SK-N-SH treated with all-trans-retinoic acid at 6 μM for 48 hours (cell line): ENCODE measurements around the gene PITRM1.

Experiments used
- ATAC-seq: fragments of 200-7000 bp; cut with Tn5 transposase; 3 replicates; pipeline ENCODE4 v1.9.1; 2020; ENCODE audit warnings: mild to moderate bottlenecking, moderate library complexity
- BACH2 ChIP-seq: fragments of 250-450 bp; sonication (Bioruptor Pico); IDR thresholded peaks from 2 replicates; pipeline ENCODE4 v1.9.0; 2021; ENCODE audit warnings: mild to moderate bottlenecking, borderline replicate concordance
- CSDC2 ChIP-seq: fragments of 250-450 bp; sonication (Bioruptor Pico); IDR thresholded peaks from 2 replicates; pipeline ENCODE4 v1.5.0; 2020; ENCODE audit warnings: mild to moderate bottlenecking, moderate library complexity
- ESRRG ChIP-seq: fragments of 250-450 bp; sonication (Bioruptor Pico); IDR thresholded peaks from 2 replicates; pipeline ENCODE4 v1.6.1; 2021; ENCODE audit warnings: mild to moderate bottlenecking
- GLIS3 ChIP-seq: fragments of 250-450 bp; sonication (Bioruptor Pico); IDR thresholded peaks from 2 replicates; pipeline ENCODE4 v1.5.0; 2020; ENCODE audit warnings: mild to moderate bottlenecking, moderate library complexity
- ISL1 ChIP-seq: fragments of 250-450 bp; sonication (Bioruptor Pico); IDR thresholded peaks from 2 replicates; pipeline ENCODE4 v2.1.2; 2022; ENCODE audit warnings: mild to moderate bottlenecking, moderate library complexity
- OSR1 ChIP-seq: fragments of 250-450 bp; sonication (Bioruptor Pico); IDR thresholded peaks from 2 replicates; pipeline ENCODE4 v1.8.0; 2022; ENCODE audit warnings: moderate library complexity, mild to moderate bottlenecking, inconsistent platforms
- PPARA ChIP-seq: fragments of 250-450 bp; sonication (Bioruptor Pico); IDR thresholded peaks from 2 replicates; pipeline ENCODE4 v1.5.0; 2020; ENCODE audit warnings: mild to moderate bottlenecking, borderline replicate concordance
- SNAI2 ChIP-seq: fragments of 250-450 bp; sonication (Bioruptor Pico); IDR thresholded peaks from 2 replicates; pipeline ENCODE4 v1.5.0; 2020; ENCODE audit warnings: mild to moderate bottlenecking, moderate library complexity
- TCF4 ChIP-seq: fragments of 250-450 bp; sonication (Bioruptor Pico); IDR thresholded peaks from 2 replicates; pipeline ENCODE4 v1.8.0; 2021; ENCODE audit warnings: mild to moderate bottlenecking, moderate library complexity, borderline replicate concordance
- TOX ChIP-seq: fragments of 250-450 bp; sonication (Bioruptor Pico); IDR thresholded peaks from 2 replicates; pipeline ENCODE4 v1.8.0; 2021; ENCODE audit warnings: mild to moderate bottlenecking, moderate library complexity, borderline replicate concordance
- ZC3H10 ChIP-seq: fragments of 250-450 bp; sonication (Bioruptor Pico); IDR thresholded peaks from 2 replicates; pipeline ENCODE4 v1.5.1; 2021; ENCODE audit warnings: mild to moderate bottlenecking, moderate library complexity
- ZFP3 ChIP-seq: fragments of 250-450 bp; sonication (Bioruptor Pico); IDR thresholded peaks from 2 replicates; pipeline ENCODE4 v1.5.0; 2020; ENCODE audit warnings: mild to moderate bottlenecking, moderate library complexity
- ZFP30 ChIP-seq: fragments of 450-650 bp; formaldehyde crosslinking; IDR thresholded peaks from 2 replicates; pipeline ENCODE4 v1.5.0; 2022; ENCODE audit warnings: mild to moderate bottlenecking, moderate library complexity
- ZNF565 ChIP-seq: fragments of 450-650 bp; formaldehyde crosslinking; conservative IDR thresholded peaks from 2 replicates; pipeline ENCODE4 v1.5.0; 2020; ENCODE audit warnings: low read depth, mild to moderate bottlenecking, moderate library complexity
- ZNF70 ChIP-seq: fragments of 450-650 bp; formaldehyde crosslinking; IDR thresholded peaks from 2 replicates; pipeline ENCODE4 v1.5.0; 2020; ENCODE audit warnings: mild to moderate bottlenecking, moderate library complexity
- ZNF8 ChIP-seq: fragments of 450-650 bp; formaldehyde crosslinking; IDR thresholded peaks from 2 replicates; pipeline ENCODE4 v1.5.0; 2020; ENCODE audit warnings: mild to moderate bottlenecking, moderate library complexity
- TF ChIP-seq, protein P1 (sequence below): fragments of 250-450 bp; sonication (Bioruptor Pico); IDR thresholded peaks from 2 replicates; pipeline ENCODE4 v1.5.1; 2020; ENCODE audit warnings: low read depth, mild to moderate bottlenecking, moderate library complexity
- TF ChIP-seq, protein P2 (sequence below): fragments of 250-450 bp; sonication (Bioruptor Pico); IDR thresholded peaks from 2 replicates; pipeline ENCODE4 v1.8.0; 2021; ENCODE audit warnings: low read depth, mild to moderate bottlenecking, moderate library complexity, borderline replicate concordance
- TF ChIP-seq, protein P3 (sequence below): fragments of 250-450 bp; sonication (Bioruptor Pico); IDR thresholded peaks from 2 replicates; pipeline ENCODE4 v1.8.0; 2020; ENCODE audit warnings: mild to moderate bottlenecking, moderate library complexity, borderline replicate concordance
- TF ChIP-seq, protein P4 (sequence below): fragments of 250-450 bp; sonication (Bioruptor Pico); IDR thresholded peaks from 2 replicates; pipeline ENCODE4 v1.5.0; 2020; ENCODE audit warnings: mild to moderate bottlenecking, moderate library complexity
- TF ChIP-seq, protein P5 (sequence below): fragments of 250-450 bp; sonication (Bioruptor Pico); IDR thresholded peaks from 2 replicates; pipeline ENCODE4 v1.5.1; 2021; ENCODE audit warnings: mild to moderate bottlenecking, moderate library complexity

The PITRM1 gene

DNA sequence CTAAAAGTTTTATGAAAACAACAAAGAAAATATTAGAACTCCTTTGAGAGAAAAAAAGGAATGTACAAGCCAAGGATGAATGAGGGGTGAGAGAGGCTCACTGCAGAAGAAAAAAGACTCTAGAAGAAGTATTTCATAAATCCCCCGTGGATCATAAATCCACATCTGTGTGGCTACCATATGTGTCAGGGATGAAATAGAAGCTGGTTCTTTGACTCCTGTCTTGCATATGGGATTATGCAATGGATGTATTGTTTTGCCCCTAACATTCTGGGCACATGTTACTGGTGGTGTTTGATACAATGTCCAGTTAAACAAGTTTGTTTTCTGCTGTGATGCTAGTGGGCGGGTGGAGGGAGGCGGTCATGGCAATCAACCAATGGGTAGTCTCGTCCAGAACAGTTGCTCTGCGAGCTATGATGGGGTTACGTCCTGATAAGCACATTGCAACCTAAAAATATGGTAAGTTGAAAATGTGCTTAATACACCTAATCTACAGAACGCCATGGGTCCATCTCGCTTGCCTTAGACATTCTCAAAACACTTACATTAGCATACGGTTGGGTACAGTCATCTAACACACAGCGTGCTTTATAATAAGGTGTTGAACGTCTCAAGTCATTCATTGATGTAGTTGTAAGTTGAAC, 34.1 kb upstream of the PITRM1 start:
- TF ChIP-seq ISL1 = no peak
- no peak for TF ChIP-seq GLIS3
- TF ChIP-seq, all 23 proteins: peak for 0
- no peak for ATAC-seq

DNA sequence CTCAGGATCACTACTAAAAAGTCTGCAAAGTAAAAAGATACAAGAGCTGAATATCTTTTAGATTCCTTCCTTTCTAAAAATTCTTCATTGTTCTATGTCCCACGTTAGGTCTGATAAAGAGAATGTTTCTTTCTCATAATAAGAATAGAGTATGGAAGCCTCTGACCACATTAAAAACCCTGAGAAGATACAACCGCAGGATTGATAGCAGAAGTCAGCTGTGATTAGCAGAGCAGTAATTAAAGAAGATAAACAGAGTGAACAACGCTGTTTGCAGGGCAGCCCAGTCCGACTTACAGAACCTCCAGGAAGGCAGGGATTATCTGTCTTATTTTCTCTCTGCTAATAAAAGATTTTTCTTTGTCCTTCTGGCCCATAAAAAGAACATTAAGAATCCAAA, 31.4 kb upstream of the PITRM1 start:
- TF ChIP-seq ZNF565 (CRISPR knock-in tag) = no peak
- TF ChIP-seq, protein P1, sequence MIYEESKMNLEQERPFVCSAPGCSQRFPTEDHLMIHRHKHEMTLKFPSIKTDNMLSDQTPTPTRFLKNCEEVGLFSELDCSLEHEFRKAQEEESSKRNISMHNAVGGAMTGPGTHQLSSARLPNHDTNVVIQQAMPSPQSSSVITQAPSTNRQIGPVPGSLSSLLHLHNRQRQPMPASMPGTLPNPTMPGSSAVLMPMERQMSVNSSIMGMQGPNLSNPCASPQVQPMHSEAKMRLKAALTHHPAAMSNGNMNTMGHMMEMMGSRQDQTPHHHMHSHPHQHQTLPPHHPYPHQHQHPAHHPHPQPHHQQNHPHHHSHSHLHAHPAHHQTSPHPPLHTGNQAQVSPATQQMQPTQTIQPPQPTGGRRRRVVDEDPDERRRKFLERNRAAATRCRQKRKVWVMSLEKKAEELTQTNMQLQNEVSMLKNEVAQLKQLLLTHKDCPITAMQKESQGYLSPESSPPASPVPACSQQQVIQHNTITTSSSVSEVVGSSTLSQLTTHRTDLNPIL (CRISPR knock-in tag) = no peak
- ATAC-seq = no peak

DNA sequence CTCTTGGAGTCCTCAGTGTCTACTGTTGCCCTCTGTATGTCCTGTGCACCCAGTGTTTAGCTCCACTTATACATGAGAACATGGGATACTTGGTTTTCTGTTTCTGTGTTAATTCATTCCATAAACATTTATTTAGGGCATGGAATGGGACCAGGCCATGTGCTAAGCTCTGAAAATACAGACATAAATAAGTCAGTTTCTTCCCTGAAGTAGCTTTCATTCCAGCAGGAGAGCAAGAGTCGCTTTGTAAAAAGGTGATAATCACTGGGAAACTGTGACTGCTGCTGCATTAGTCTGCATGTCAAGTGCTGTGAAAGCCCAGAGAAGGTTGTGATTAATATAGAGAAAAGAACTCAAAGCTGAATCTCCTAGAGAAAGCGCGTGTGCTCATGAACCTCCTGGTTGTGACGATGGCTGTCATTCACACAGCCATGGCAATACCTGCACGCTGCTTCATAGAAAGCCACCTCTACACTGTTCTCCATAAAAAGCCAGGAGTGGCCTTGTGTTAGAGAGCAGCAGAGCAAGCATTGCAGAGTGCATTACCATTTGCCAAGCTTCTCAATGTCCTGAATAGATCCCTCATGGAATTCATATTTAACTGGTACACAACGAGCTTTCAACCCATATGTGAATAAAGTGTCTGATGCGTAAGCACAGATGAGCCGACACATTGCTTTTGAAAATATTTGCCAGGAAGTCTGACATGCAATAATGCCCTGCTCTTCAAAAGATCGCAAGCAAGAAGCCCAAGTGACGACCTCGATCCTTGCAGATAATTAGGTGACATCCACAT, 30.6 kb upstream of the PITRM1 start:
- no peak for ATAC-seq
- TF ChIP-seq ZNF70 (CRISPR knock-in tag) (no peak), ZNF8 (CRISPR knock-in tag) (no peak), ZNF565 (CRISPR knock-in tag) (no peak), SNAI2 (CRISPR knock-in tag) (no peak), TOX (CRISPR knock-in tag) (no peak), ISL1 (no peak), TCF4 (CRISPR knock-in tag) (no peak), ZC3H10 (CRISPR knock-in tag) (no peak), PPARA (CRISPR knock-in tag) (no peak), ESRRG (CRISPR knock-in tag) (no peak)
- TF ChIP-seq, protein P2, sequence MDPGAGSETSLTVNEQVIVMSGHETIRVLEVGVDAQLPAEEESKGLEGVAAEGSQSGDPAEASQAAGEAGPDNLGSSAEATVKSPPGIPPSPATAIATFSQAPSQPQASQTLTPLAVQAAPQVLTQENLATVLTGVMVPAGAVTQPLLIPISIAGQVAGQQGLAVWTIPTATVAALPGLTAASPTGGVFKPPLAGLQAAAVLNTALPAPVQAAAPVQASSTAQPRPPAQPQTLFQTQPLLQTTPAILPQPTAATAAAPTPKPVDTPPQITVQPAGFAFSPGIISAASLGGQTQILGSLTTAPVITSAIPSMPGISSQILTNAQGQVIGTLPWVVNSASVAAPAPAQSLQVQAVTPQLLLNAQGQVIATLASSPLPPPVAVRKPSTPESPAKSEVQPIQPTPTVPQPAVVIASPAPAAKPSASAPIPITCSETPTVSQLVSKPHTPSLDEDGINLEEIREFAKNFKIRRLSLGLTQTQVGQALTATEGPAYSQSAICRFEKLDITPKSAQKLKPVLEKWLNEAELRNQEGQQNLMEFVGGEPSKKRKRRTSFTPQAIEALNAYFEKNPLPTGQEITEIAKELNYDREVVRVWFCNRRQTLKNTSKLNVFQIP (CRISPR knock-in tag) = no peak
- TF ChIP-seq, all 23 proteins: peak for 0

DNA sequence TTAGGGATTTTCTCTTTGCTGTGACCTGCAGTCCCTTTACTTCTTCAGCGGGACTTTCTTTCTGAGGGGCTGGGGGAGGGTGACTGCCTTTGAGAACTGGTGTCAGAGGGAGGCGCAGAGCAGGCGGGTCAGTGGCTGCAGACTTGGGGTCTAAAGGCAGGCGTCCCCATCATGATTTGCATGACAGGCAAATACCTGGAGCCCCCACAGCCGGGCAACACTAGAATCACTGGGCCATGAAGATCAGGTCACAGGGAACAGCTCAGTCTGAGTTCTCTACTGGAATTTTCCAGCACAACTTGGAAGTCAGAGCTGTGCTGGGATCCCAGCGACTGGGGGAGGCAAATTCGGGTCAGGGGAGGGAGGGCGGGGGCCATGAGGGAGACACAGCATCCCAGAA, 29.2 kb upstream of the PITRM1 start:
- no peak for ATAC-seq
- TF ChIP-seq ZNF565 (CRISPR knock-in tag) (no peak), GLIS3 (no peak), ZFP3 (CRISPR knock-in tag) (no peak), ZFP30 (CRISPR knock-in tag) (no peak), OSR1 (CRISPR knock-in tag) (no peak), TOX (CRISPR knock-in tag) (no peak), PPARA (CRISPR knock-in tag) (no peak), BACH2 (CRISPR knock-in tag) (no peak)
- TF ChIP-seq, protein P3, sequence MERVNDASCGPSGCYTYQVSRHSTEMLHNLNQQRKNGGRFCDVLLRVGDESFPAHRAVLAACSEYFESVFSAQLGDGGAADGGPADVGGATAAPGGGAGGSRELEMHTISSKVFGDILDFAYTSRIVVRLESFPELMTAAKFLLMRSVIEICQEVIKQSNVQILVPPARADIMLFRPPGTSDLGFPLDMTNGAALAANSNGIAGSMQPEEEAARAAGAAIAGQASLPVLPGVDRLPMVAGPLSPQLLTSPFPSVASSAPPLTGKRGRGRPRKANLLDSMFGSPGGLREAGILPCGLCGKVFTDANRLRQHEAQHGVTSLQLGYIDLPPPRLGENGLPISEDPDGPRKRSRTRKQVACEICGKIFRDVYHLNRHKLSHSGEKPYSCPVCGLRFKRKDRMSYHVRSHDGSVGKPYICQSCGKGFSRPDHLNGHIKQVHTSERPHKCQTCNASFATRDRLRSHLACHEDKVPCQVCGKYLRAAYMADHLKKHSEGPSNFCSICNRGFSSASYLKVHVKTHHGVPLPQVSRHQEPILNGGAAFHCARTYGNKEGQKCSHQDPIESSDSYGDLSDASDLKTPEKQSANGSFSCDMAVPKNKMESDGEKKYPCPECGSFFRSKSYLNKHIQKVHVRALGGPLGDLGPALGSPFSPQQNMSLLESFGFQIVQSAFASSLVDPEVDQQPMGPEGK (CRISPR knock-in tag) = no peak

DNA sequence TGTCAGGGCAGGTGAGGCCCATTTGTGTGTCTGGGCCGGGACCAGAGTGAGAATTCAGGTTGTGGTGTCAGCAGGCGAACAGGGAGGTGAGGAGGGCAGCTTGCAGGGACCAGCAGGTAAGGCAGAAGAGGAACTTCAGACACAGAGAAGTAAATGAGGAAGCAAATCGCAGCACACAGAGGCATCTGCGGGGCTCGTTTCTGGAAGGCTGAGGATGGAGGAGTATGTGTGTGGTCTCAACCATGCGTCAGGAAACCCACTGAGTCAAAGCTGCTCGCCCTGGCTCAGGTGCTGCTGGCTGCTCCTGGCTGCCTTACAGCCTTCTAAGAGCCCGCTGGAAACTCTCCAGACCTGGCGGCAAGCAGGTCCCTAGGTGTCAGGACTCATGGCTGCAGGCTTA, 26.9 kb upstream of the PITRM1 start:
- TF ChIP-seq CSDC2 = no peak
- TF ChIP-seq, protein P4, sequence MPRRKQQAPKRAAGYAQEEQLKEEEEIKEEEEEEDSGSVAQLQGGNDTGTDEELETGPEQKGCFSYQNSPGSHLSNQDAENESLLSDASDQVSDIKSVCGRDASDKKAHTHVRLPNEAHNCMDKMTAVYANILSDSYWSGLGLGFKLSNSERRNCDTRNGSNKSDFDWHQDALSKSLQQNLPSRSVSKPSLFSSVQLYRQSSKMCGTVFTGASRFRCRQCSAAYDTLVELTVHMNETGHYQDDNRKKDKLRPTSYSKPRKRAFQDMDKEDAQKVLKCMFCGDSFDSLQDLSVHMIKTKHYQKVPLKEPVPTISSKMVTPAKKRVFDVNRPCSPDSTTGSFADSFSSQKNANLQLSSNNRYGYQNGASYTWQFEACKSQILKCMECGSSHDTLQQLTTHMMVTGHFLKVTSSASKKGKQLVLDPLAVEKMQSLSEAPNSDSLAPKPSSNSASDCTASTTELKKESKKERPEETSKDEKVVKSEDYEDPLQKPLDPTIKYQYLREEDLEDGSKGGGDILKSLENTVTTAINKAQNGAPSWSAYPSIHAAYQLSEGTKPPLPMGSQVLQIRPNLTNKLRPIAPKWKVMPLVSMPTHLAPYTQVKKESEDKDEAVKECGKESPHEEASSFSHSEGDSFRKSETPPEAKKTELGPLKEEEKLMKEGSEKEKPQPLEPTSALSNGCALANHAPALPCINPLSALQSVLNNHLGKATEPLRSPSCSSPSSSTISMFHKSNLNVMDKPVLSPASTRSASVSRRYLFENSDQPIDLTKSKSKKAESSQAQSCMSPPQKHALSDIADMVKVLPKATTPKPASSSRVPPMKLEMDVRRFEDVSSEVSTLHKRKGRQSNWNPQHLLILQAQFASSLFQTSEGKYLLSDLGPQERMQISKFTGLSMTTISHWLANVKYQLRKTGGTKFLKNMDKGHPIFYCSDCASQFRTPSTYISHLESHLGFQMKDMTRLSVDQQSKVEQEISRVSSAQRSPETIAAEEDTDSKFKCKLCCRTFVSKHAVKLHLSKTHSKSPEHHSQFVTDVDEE = no peak
- TF ChIP-seq, protein P2 (CRISPR knock-in tag) = no peak
- no peak for TF ChIP-seq SNAI2 (CRISPR knock-in tag)
- TF ChIP-seq, protein P5, sequence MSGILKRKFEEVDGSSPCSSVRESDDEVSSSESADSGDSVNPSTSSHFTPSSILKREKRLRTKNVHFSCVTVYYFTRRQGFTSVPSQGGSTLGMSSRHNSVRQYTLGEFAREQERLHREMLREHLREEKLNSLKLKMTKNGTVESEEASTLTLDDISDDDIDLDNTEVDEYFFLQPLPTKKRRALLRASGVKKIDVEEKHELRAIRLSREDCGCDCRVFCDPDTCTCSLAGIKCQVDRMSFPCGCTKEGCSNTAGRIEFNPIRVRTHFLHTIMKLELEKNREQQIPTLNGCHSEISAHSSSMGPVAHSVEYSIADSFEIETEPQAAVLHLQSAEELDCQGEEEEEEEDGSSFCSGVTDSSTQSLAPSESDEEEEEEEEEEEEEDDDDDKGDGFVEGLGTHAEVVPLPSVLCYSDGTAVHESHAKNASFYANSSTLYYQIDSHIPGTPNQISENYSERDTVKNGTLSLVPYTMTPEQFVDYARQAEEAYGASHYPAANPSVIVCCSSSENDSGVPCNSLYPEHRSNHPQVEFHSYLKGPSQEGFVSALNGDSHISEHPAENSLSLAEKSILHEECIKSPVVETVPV (CRISPR knock-in tag) = no peak
- no peak for TF ChIP-seq GLIS3
- TF ChIP-seq BACH2 (CRISPR knock-in tag) = no peak
- TF ChIP-seq ZFP30 (CRISPR knock-in tag) = no peak
- TF ChIP-seq ZC3H10 (CRISPR knock-in tag) = no peak
- no peak for TF ChIP-seq ZNF8 (CRISPR knock-in tag)
- no peak for TF ChIP-seq OSR1 (CRISPR knock-in tag)
- TF ChIP-seq ZNF70 (CRISPR knock-in tag) = no peak
- TF ChIP-seq TCF4 (CRISPR knock-in tag) = no peak
- TF ChIP-seq TOX (CRISPR knock-in tag) = no peak
- TF ChIP-seq, all 23 proteins: peak for 0
- ATAC-seq = no peak
